Measurements from ENCODE around the gene RAMACL.

Gene RAMACL

DNA sequence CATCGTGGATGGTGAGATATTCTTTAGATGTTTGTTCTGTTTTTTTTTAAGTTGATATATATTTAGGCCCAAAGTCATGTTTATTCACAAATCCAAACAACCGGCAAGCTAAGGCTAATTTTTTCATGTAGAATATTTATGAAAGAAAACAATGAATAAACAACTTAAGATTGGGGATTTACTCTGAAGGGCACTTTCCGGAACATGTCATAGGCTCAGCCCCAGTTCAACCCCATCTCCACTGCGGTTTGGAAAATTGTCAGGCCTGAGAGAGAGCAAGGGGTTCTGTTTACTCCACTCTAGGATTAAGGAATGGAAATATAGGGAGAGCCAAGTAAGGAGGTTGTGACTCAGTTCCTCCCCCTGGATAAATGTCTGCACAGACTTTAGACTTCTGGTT, 22.3 kb upstream of the RAMACL start:
- no peak overlapping the region for H3K4me3 ChIP-seq (ENCODE audit: low read depth in 1 of 2, low read length in 2 of 2)
- H3K9me3 ChIP-seq (ENCODE audit: control insufficient read depth in 1 of 2, low read length in 2 of 2), result no peaks in the 10 kb centered on the region
- H3K4me1 ChIP-seq (ENCODE audit: control insufficient read depth in 1 of 2, insufficient read depth in 2 of 2, low read length in 2 of 2), result peaks cover 5 to 9% of the 10 kb centered on the region in 2 donors
- H3K27ac ChIP-seq (ENCODE audit: low read depth, low read length), result no peak overlapping the region
- no peaks in the 10 kb centered on the region for H3K27me3 ChIP-seq (ENCODE audit: control insufficient read depth in 1 of 2, insufficient read depth in 2 of 2, low read length in 2 of 2)
- no peak overlapping the region for H3K9ac ChIP-seq (ENCODE audit: low read depth in 1 of 2, low read length in 2 of 2)
- H3K36me3 ChIP-seq (ENCODE audit: control insufficient read depth in 1 of 2, insufficient read depth in 2 of 2, low read length in 2 of 2), result no peaks in the 10 kb centered on the region

DNA sequence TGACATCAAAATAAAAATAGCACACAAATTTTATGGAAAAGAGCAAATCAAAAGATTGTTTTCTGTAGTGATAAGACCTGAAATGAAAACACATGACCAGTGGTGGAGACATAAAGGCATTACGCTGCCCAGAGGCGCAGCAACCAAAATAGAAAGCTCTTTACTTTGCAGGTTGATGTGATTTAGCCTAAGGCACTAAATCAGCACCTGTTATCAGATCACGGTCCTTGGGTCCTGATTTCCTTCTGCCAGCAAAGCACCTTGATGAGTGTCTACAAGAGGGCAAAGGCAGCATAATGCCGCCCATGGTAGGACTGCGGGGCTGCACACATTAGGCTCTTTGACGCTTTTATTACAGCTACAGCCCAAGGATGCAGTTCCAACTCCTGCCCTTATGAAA, 19.3 kb upstream of the RAMACL start:
- Histone ChIP-seq H3K27me3 (ENCODE audit: control insufficient read depth in 1 of 2, insufficient read depth in 2 of 2, low read length in 2 of 2) (no peaks in the 10 kb centered on the region), H3K9me3 (ENCODE audit: control insufficient read depth in 1 of 2, low read length in 2 of 2) (no peaks in the 10 kb centered on the region), H3K4me1 (ENCODE audit: control insufficient read depth in 1 of 2, insufficient read depth in 2 of 2, low read length in 2 of 2) (peaks cover 0 to 4% of the 10 kb centered on the region in 2 donors), H3K27ac (ENCODE audit: low read depth, low read length) (no peak overlapping the region), H3K36me3 (ENCODE audit: control insufficient read depth in 1 of 2, insufficient read depth in 2 of 2, low read length in 2 of 2) (no peaks in the 10 kb centered on the region), H3K9ac (ENCODE audit: low read depth in 1 of 2, low read length in 2 of 2) (no peak overlapping the region), H3K4me3 (ENCODE audit: low read depth in 1 of 2, low read length in 2 of 2) (no peak overlapping the region)

DNA sequence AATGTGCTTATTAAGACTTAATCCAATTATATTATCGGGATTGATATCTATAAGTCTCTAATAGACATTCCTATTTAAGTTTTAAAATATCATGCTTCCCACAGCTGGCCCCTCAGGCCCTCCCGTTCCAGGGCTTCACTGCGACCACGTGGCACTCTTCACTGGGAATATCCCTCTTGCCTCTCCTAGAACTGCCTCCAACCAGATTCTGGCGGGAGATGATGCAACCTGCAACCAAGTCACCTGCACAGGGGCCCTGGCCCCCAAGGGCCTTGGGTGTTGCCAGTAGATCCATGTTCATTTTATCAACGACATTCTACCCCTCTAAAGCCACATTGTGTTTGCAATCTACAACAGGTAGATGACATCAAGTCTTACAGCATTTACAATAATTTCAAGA, 18.4 kb upstream of the RAMACL start:
- Histone ChIP-seq H3K27me3 (ENCODE audit: control insufficient read depth in 1 of 2, insufficient read depth in 2 of 2, low read length in 2 of 2) (no peaks in the 10 kb centered on the region), H3K27ac (ENCODE audit: low read depth, low read length) (no peak overlapping the region), H3K4me3 (ENCODE audit: low read depth in 1 of 2, low read length in 2 of 2) (no peak overlapping the region), H3K4me1 (ENCODE audit: control insufficient read depth in 1 of 2, insufficient read depth in 2 of 2, low read length in 2 of 2) (peaks cover 0 to 4% of the 10 kb centered on the region in 2 donors), H3K9ac (ENCODE audit: low read depth in 1 of 2, low read length in 2 of 2) (no peak overlapping the region), H3K9me3 (ENCODE audit: control insufficient read depth in 1 of 2, low read length in 2 of 2) (no peaks in the 10 kb centered on the region), H3K36me3 (ENCODE audit: control insufficient read depth in 1 of 2, insufficient read depth in 2 of 2, low read length in 2 of 2) (no peaks in the 10 kb centered on the region)

DNA sequence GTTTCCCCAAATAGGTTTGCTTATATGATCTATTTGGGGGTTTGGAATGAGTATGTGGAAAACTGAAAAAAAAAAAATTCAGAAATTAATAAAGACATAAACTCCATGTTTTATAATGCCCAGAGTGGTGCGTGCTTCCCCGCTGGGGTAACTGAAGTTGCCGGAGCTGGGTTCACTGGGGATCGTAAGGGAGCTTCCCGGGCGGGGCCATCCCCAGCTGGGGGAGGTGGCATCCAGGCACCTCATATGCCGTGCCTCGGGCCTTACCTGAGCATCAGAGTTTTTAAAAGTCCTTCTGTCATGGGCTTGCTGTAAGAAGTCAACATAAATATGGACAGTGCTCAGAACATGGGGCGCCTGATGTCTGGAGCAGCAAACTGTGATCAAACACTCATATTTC, 17.9 kb upstream of the RAMACL start:
- no peak overlapping the region for H3K4me3 ChIP-seq (ENCODE audit: low read depth in 1 of 2, low read length in 2 of 2)
- H3K36me3 ChIP-seq (ENCODE audit: control insufficient read depth in 1 of 2, insufficient read depth in 2 of 2, low read length in 2 of 2), result no peaks in the 10 kb centered on the region
- H3K27me3 ChIP-seq (ENCODE audit: control insufficient read depth in 1 of 2, insufficient read depth in 2 of 2, low read length in 2 of 2), result no peaks in the 10 kb centered on the region
- H3K9me3 ChIP-seq (ENCODE audit: control insufficient read depth in 1 of 2, low read length in 2 of 2), result no peaks in the 10 kb centered on the region
- no peak overlapping the region for H3K27ac ChIP-seq (ENCODE audit: low read depth, low read length)
- H3K4me1 ChIP-seq (ENCODE audit: control insufficient read depth in 1 of 2, insufficient read depth in 2 of 2, low read length in 2 of 2), result peaks cover 0 to 4% of the 10 kb centered on the region in 2 donors
- H3K9ac ChIP-seq (ENCODE audit: low read depth in 1 of 2, low read length in 2 of 2), result no peak overlapping the region

DNA sequence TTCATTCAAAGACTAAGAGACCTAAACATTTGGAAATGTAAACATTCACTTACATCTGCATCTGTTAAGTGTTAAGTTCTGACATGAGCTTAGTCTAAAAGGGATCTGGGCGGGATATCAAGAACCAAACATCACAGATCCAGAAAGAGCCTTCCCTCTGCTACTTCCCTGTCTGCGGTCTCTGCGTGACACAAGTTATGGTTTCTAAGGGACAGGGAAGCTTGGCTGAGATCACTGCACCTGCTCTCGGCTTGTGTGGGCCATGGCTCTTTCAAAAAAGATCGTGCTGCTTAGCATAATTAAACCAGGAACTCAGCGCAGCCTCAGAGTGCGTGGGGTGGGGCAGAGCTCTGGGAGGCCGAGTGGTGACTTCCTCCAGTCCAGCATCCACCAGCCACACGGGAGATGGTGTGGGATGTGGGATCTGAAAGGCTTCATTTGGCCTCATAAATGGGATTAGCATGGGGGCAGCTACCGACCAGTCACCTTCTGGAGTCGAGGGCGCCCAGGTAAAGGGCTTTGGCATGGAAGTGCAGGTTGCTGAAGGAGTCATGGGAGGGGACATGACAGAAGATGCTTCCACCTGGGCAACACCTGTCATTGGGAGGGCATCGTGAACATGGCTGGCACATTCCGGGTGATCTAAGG, 16.7 kb upstream of the RAMACL start:
- Histone ChIP-seq H3K36me3 (ENCODE audit: control insufficient read depth in 1 of 2, insufficient read depth in 2 of 2, low read length in 2 of 2) (no peaks in the 10 kb centered on the region), H3K4me1 (ENCODE audit: control insufficient read depth in 1 of 2, insufficient read depth in 2 of 2, low read length in 2 of 2) (peaks cover 0 to 4% of the 10 kb centered on the region in 2 donors), H3K9ac (ENCODE audit: low read depth in 1 of 2, low read length in 2 of 2) (no peak overlapping the region), H3K27me3 (ENCODE audit: control insufficient read depth in 1 of 2, insufficient read depth in 2 of 2, low read length in 2 of 2) (no peaks in the 10 kb centered on the region), H3K9me3 (ENCODE audit: control insufficient read depth in 1 of 2, low read length in 2 of 2) (no peaks in the 10 kb centered on the region), H3K27ac (ENCODE audit: low read depth, low read length) (no peak overlapping the region), H3K4me3 (ENCODE audit: low read depth in 1 of 2, low read length in 2 of 2) (no peak overlapping the region)

DNA sequence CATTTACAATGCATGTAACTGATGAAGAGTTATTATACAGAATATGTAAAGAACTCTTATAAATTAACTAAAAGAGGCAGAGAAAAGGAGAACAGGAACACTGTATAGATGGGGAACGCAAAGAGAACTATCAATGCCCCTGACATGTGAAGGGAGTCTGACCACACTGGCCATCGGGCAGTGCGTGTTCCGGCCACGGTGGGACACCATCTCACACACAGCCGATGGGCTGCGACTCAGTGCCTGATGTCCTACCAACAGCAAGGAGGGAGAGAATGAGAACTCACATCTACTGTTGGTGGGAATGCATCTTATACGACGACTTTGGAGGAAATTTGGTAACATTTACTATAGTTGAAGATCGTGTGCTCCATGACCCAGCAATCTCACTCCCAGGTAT, 15.5 kb upstream of the RAMACL start:
- Histone ChIP-seq H3K27me3 (ENCODE audit: control insufficient read depth in 1 of 2, insufficient read depth in 2 of 2, low read length in 2 of 2) (no peaks in the 10 kb centered on the region), H3K36me3 (ENCODE audit: control insufficient read depth in 1 of 2, insufficient read depth in 2 of 2, low read length in 2 of 2) (no peaks in the 10 kb centered on the region), H3K4me3 (ENCODE audit: low read depth in 1 of 2, low read length in 2 of 2) (no peak overlapping the region), H3K9ac (ENCODE audit: low read depth in 1 of 2, low read length in 2 of 2) (no peak overlapping the region), H3K27ac (ENCODE audit: low read depth, low read length) (no peak overlapping the region), H3K4me1 (ENCODE audit: control insufficient read depth in 1 of 2, insufficient read depth in 2 of 2, low read length in 2 of 2) (no peaks in the 10 kb centered on the region), H3K9me3 (ENCODE audit: control insufficient read depth in 1 of 2, low read length in 2 of 2) (no peaks in the 10 kb centered on the region)

DNA sequence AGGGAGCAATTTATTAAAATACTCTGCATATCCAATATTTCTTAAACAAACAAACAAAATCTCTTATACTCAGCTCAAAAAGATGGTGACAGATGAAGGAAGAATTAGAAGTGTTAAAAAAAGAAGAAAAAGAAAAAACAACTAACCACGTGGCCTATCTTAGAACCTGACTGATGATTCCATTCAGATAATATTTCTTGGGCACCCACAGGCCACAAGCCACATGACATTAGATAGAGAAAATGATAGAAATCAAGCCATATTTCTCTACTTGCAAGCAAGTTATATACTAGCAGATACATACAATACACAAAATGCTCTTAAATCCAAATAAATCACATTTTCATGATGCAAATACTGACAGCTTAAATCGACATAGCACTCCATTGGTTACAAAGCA, 14.5 kb upstream of the RAMACL start:
- H3K4me3 ChIP-seq (ENCODE audit: low read depth in 1 of 2, low read length in 2 of 2), result no peak overlapping the region
- no peaks in the 10 kb centered on the region for H3K27me3 ChIP-seq (ENCODE audit: control insufficient read depth in 1 of 2, insufficient read depth in 2 of 2, low read length in 2 of 2)
- no peak overlapping the region for H3K9ac ChIP-seq (ENCODE audit: low read depth in 1 of 2, low read length in 2 of 2)
- H3K27ac ChIP-seq (ENCODE audit: low read depth, low read length), result no peak overlapping the region
- no peaks in the 10 kb centered on the region for H3K9me3 ChIP-seq (ENCODE audit: control insufficient read depth in 1 of 2, low read length in 2 of 2)
- H3K36me3 ChIP-seq (ENCODE audit: control insufficient read depth in 1 of 2, insufficient read depth in 2 of 2, low read length in 2 of 2), result no peaks in the 10 kb centered on the region
- H3K4me1 ChIP-seq (ENCODE audit: control insufficient read depth in 1 of 2, insufficient read depth in 2 of 2, low read length in 2 of 2), result no peaks in the 10 kb centered on the region

DNA sequence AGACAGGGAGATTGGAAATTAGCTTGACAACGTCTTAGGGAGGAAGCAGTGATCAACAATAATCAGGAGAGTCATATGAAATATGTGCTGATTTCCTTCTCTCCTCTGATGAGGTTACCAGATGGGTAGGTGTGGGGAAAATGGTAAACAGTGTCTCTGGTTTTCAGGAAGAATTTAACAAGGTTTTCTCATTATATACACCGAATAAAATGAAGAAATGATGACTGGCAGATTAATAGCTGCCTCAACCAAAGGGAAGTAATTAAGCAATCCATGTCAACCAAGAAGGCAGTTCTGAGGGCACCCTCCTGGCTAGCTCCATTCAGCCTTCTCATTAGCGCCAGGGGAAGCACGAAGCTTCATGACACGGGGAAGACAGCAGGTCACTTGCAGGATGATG, 12.7 kb upstream of the RAMACL start:
- no peak overlapping the region for H3K27ac ChIP-seq (ENCODE audit: low read depth, low read length)
- H3K4me3 ChIP-seq (ENCODE audit: low read depth in 1 of 2, low read length in 2 of 2), result no peak overlapping the region
- no peaks in the 10 kb centered on the region for H3K36me3 ChIP-seq (ENCODE audit: control insufficient read depth in 1 of 2, insufficient read depth in 2 of 2, low read length in 2 of 2)
- no peaks in the 10 kb centered on the region for H3K9me3 ChIP-seq (ENCODE audit: control insufficient read depth in 1 of 2, low read length in 2 of 2)
- no peaks in the 10 kb centered on the region for H3K4me1 ChIP-seq (ENCODE audit: control insufficient read depth in 1 of 2, insufficient read depth in 2 of 2, low read length in 2 of 2)
- no peaks in the 10 kb centered on the region for H3K27me3 ChIP-seq (ENCODE audit: control insufficient read depth in 1 of 2, insufficient read depth in 2 of 2, low read length in 2 of 2)
- no peak overlapping the region for H3K9ac ChIP-seq (ENCODE audit: low read depth in 1 of 2, low read length in 2 of 2)

DNA sequence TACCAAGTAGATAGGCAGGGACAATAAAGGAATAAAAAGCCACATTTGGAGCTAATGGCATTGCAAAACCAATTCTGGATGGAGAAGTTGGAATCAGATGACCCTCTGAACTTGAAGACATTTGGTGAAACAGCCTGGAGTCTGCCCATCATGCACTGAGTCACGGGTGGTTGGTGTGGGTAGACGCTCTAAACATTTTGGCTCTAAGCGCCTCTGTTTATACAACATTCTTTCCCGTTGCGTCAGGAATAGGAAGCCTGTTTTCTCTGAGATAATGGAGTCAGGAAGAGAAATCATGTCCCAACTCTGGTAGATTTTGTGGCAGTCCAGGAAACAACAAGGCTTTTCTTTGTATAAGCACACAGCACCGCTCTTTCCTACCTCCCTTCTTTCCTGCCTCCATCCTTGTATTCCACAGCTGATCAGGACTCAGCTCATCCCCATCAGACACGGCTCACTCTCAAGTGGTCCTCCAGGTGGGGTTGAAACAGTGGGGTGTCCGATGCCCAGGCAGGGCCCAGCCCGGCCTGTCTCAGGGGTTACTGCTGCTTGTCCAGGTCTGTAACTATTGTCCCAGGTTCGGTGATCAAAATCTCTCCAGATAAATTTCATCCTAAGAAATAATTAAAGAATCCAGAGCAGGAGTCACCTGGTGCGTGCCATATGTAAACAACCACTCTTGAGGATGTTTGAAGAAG, 12.1 kb upstream of the RAMACL start:
- H3K9me3 ChIP-seq (ENCODE audit: control insufficient read depth in 1 of 2, low read length in 2 of 2), result no peaks in the 10 kb centered on the region
- peak overlapping the region; percentile 79 for H3K27ac ChIP-seq (ENCODE audit: low read depth, low read length)
- no peaks in the 10 kb centered on the region for H3K27me3 ChIP-seq (ENCODE audit: control insufficient read depth in 1 of 2, insufficient read depth in 2 of 2, low read length in 2 of 2)
- no peaks in the 10 kb centered on the region for H3K4me1 ChIP-seq (ENCODE audit: control insufficient read depth in 1 of 2, insufficient read depth in 2 of 2, low read length in 2 of 2)
- no peak overlapping the region for H3K9ac ChIP-seq (ENCODE audit: low read depth in 1 of 2, low read length in 2 of 2)
- no peak overlapping the region for H3K4me3 ChIP-seq (ENCODE audit: low read depth in 1 of 2, low read length in 2 of 2)
- H3K36me3 ChIP-seq (ENCODE audit: control insufficient read depth in 1 of 2, insufficient read depth in 2 of 2, low read length in 2 of 2), result no peaks in the 10 kb centered on the region

DNA sequence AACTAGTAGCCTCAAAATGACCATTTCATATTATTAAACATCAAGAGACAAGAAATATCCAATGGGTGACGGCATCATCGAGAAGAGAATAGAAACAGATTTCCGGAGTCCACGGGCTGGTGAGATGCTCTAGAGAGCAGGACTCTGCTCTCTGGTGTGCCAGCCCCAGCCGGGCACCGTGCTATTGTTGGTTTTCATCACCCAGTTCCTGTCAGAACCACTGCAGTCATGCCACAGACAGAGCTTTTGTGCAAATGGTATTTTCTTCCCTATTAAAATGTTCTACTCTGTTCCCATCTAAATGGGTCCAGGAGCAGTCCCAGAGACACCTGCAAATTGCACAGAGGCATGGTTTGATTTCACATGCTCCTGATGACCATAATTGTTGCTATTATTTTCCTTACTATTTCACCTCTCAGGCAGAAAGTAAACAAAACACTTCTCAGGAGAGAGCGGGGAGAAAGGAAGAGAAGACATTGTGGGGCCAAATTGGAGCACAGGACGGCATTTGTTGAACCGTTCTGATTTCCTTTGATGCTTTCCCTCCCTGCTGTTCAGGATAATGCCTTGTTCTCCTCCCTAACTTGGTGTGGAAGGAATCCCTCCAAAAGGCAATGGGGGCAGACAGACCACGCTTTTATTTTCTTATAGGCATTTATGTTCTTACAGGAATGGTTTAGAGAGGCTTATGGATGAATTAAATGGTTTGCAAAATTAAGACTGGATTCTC, 11.4 kb upstream of the RAMACL start:
- Histone ChIP-seq H3K4me3 (ENCODE audit: low read depth in 1 of 2, low read length in 2 of 2) (no peak overlapping the region), H3K27ac (ENCODE audit: low read depth, low read length) (no peak overlapping the region), H3K9ac (ENCODE audit: low read depth in 1 of 2, low read length in 2 of 2) (no peak overlapping the region), H3K27me3 (ENCODE audit: control insufficient read depth in 1 of 2, insufficient read depth in 2 of 2, low read length in 2 of 2) (no peaks in the 10 kb centered on the region), H3K4me1 (ENCODE audit: control insufficient read depth in 1 of 2, insufficient read depth in 2 of 2, low read length in 2 of 2) (no peaks in the 10 kb centered on the region), H3K36me3 (ENCODE audit: control insufficient read depth in 1 of 2, insufficient read depth in 2 of 2, low read length in 2 of 2) (no peaks in the 10 kb centered on the region), H3K9me3 (ENCODE audit: control insufficient read depth in 1 of 2, low read length in 2 of 2) (no peaks in the 10 kb centered on the region)
